IMR-90 (cell line): Measurements from ENCODE around the gene CCDC122. TPM values are rescaled to one million over a fixed set of nuclear protein-coding genes. Genes with fewer than 3 reads are reported as not detected.

Experiments
- ATAC-seq: fragments of 200-7000 bp; cut with Tn5 transposase; 2 replicates; pipeline ENCODE4 v1.9.1; 2020; ENCODE audit warnings: low read depth, mild to moderate bottlenecking, moderate library complexity
- BruUV-seq: library from RNA; stranded (reverse); fragments of 400-500 nt; replicated peaks from 2 replicates; lab custom pipeline; 2021; lab: Mats Ljungman, UMichigan
- CTCF ChIA-PET: fragments of 300-600 bp; formaldehyde crosslinking; extraction: SDS; loops from one replicate; lab custom pipeline; 2021; ENCODE audit warnings: antibody characterized with exemption; lab: Yijun Ruan, JAX
- POLR2A ChIA-PET: fragments of 300-600 bp; sonication (Branson Sonifier 250); formaldehyde crosslinking; loops from one replicate; lab custom pipeline; 2022; ENCODE audit warnings: antibody characterized with exemption; ENCODE audit not compliant: unreplicated experiment; lab: Charles Lee
- DNase-seq: peaks from one replicate; pipeline ENCODE4 v3.0.0; 2013
- H2AFZ ChIP-seq: replicated peaks from 2 replicates; pipeline ENCODE3; 2013; ENCODE audit warnings: low read length, mild to moderate bottlenecking; ENCODE audit not compliant: poor library complexity
- H2AK5ac ChIP-seq: 2 replicates; pipeline ENCODE4 v1.6.1; 2013; ENCODE audit warnings: low read depth, low read length, inconsistent platforms
- H2AK9ac ChIP-seq: replicated peaks from 2 replicates; pipeline ENCODE3; 2013; ENCODE audit warnings: mild to moderate bottlenecking, low read depth, low read length, moderate library complexity; ENCODE audit not compliant: poor library complexity
- H2BK120ac ChIP-seq: 2 replicates; pipeline ENCODE4 v1.6.1; 2013; ENCODE audit warnings: low read depth, low read length, inconsistent platforms
- H2BK15ac ChIP-seq: 3 replicates; pipeline ENCODE4 v1.6.1; 2013; ENCODE audit warnings: low read depth, low read length, inconsistent platforms
- H2BK20ac ChIP-seq: 2 replicates; pipeline ENCODE4 v1.6.1; 2013; ENCODE audit warnings: low read depth, mild to moderate bottlenecking, inconsistent platforms, low read length, moderate library complexity
- H2BK5ac ChIP-seq: 2 replicates; pipeline ENCODE4 v1.6.1; 2013; ENCODE audit warnings: mild to moderate bottlenecking, low read depth, low read length, inconsistent platforms; ENCODE audit not compliant: poor library complexity, severe bottlenecking
- H3K14ac ChIP-seq: replicated peaks from 2 replicates; pipeline ENCODE4 v1.6.1; 2013; ENCODE audit warnings: low read depth, low read length, inconsistent platforms
- H3K18ac ChIP-seq: 2 replicates; pipeline ENCODE4 v1.6.1; 2013; ENCODE audit warnings: low read depth, low read length, control low read depth
- H3K23ac ChIP-seq: 2 replicates; pipeline ENCODE4 v1.6.1; 2013; ENCODE audit warnings: low read depth, low read length, inconsistent platforms
- H3K27ac ChIP-seq: 2 replicates; pipeline ENCODE4 v1.5.1; 2013; ENCODE audit warnings: mild to moderate bottlenecking, control low read depth, low read length; ENCODE audit not compliant: insufficient read depth
- H3K27me3 ChIP-seq: 2 replicates; pipeline ENCODE4 v1.6.1; 2013; ENCODE audit warnings: low read length; ENCODE audit not compliant: control insufficient read depth, insufficient read depth
- H3K36me3 ChIP-seq: 2 replicates; pipeline ENCODE4 v1.6.1; 2013; ENCODE audit warnings: low read length, mixed read lengths; ENCODE audit not compliant: control insufficient read depth, insufficient read depth
- H3K4ac ChIP-seq: 2 replicates; pipeline ENCODE4 v1.6.1; 2013; ENCODE audit warnings: low read depth, low read length, inconsistent platforms
- H3K4me1 ChIP-seq: 2 replicates; pipeline ENCODE4 v1.6.1; 2013; ENCODE audit warnings: low read length, mixed read lengths; ENCODE audit not compliant: control insufficient read depth, insufficient read depth
- H3K4me2 ChIP-seq: 2 replicates; pipeline ENCODE4 v1.6.1; 2013; ENCODE audit warnings: low read depth, mild to moderate bottlenecking, control low read depth, low read length, moderate library complexity
- H3K4me3 ChIP-seq: 2 replicates; pipeline ENCODE4 v1.5.1; 2013; ENCODE audit warnings: low read depth, mild to moderate bottlenecking, control low read depth, low read length, moderate library complexity; ENCODE audit not compliant: insufficient read depth
- H3K56ac ChIP-seq: 2 replicates; pipeline ENCODE4 v1.6.1; 2013; ENCODE audit warnings: low read length, inconsistent platforms; ENCODE audit not compliant: insufficient read depth; ENCODE audit errors: extremely low read depth
- H3K79me1 ChIP-seq, 2 experiments: 2 replicates each; pipeline ENCODE4 v1.6.1; 2013; ENCODE audit warnings: low read length in 2 of 2, inconsistent platforms in 1 of 2, low read depth in 1 of 2
- H3K9ac ChIP-seq: 2 replicates; pipeline ENCODE4 v1.6.1; 2013; ENCODE audit warnings: low read depth, low read length, control low read depth
- H3K9me1 ChIP-seq: 2 replicates; pipeline ENCODE4 v1.6.1; 2013; ENCODE audit warnings: low read length, inconsistent platforms; ENCODE audit not compliant: insufficient read depth
- H3K9me3 ChIP-seq: 2 replicates; pipeline ENCODE4 v1.6.1; 2013; ENCODE audit warnings: low read length; ENCODE audit not compliant: control insufficient read depth, insufficient read depth
- H4K20me1 ChIP-seq: 2 replicates; pipeline ENCODE4 v1.6.1; 2013; ENCODE audit warnings: low read length, inconsistent platforms; ENCODE audit not compliant: insufficient read depth
- H4K5ac ChIP-seq: 2 replicates; pipeline ENCODE4 v1.6.1; 2013; ENCODE audit warnings: mild to moderate bottlenecking, low read depth, low read length, control low read depth
- H4K8ac ChIP-seq, 2 experiments: 2 replicates each; pipeline ENCODE4 v1.6.1; 2013; ENCODE audit warnings: low read depth in 2 of 2, low read length in 2 of 2, control low read depth in 1 of 2, inconsistent platforms in 1 of 2
- H4K91ac ChIP-seq: 2 replicates; pipeline ENCODE4 v1.6.1; 2013; ENCODE audit warnings: low read depth, low read length, inconsistent platforms; ENCODE audit not compliant: insufficient read depth
- BHLHE40 ChIP-seq: fragments of 150-350 bp; IDR thresholded peaks from 2 replicates; pipeline ENCODE4 v1.6.1; 2016; ENCODE audit warnings: mild to moderate bottlenecking, low read depth, low read length
- CEBPB ChIP-seq: IDR thresholded peaks from 2 replicates; pipeline ENCODE4 v1.6.1; 2012; ENCODE audit warnings: low read depth, low read length, improper control_type of control experiment
- MAFK ChIP-seq: IDR thresholded peaks from 2 replicates; pipeline ENCODE4 v1.6.1; 2012; ENCODE audit warnings: low read depth, low read length, improper control_type of control experiment
- RAD21 ChIP-seq: IDR thresholded peaks from 2 replicates; pipeline ENCODE4 v1.6.1; 2012; ENCODE audit warnings: low read length, improper control_type of control experiment
- RFX5 ChIP-seq: IDR thresholded peaks from 2 replicates; pipeline ENCODE4 v1.8.0; 2012; ENCODE audit warnings: low read depth, mild to moderate bottlenecking, low read length, moderate library complexity
- SMC3 ChIP-seq: fragments of 150-350 bp; IDR thresholded peaks from 2 replicates; pipeline ENCODE4 v1.6.1; 2016; ENCODE audit warnings: low read depth, mild to moderate bottlenecking, antibody characterized with exemption, low read length, moderate library complexity
- WGBS, 2 experiments: methylation state at CpG; one replicate each; pipeline versions ENCODE4 v1.1.5 to v1.1.7; 2013; ENCODE audit warnings: missing lambda C conversion rate in 2 of 2; ENCODE audit not compliant: insufficient read length in 1 of 2; ENCODE audit errors: extremely low coverage in 2 of 2; 5-methylcytosine and 5-hydroxymethylcytosine counted together
- dilution Hi-C: fragments of 300-500 bp; cut with HindIII; formaldehyde crosslinking; loops from one replicate; pipeline ENCODE4 v1.14.3; 2018; ENCODE audit warnings: low sequenced_read_pairs; ENCODE audit not compliant: unreplicated experiment
- in situ Hi-C: fragments of 300-500 bp; cut with MboI; formaldehyde crosslinking; loops from 3 replicates; pipeline ENCODE4 v1.14.3; 2019; ENCODE audit warnings: low sequenced_read_pairs, inconsistent platforms, mixed read lengths
- intact Hi-C: fragments of 100-400 bp; cut with micrococcal nuclease; formaldehyde crosslinking; loops from 2 replicates; pipeline ENCODE4 v1.10.0; 2022
- polyA plus RNA-seq, 3 experiments: library from polyadenylated mRNA; depleted of rRNA; stranded (reverse); fragments of >200 nt; gene quantifications; 2 replicates each; pipeline ENCODE4 v1.2.3, GENCODE V29; 2012; ENCODE audit warnings: low replicate concordance in 1 of 3
- total RNA-seq: library from RNA; depleted of rRNA; stranded (reverse); fragments of >200 nt; gene quantifications from 2 replicates; pipeline ENCODE4 v1.2.3, GENCODE V29; 2012
- TF ChIP-seq, protein P1 (sequence below): fragments of 150-350 bp; IDR thresholded peaks from 2 replicates; pipeline ENCODE4 v1.6.1; 2017; ENCODE audit warnings: mild to moderate bottlenecking, antibody characterized with exemption, low read length, low read depth
- TF ChIP-seq, protein P2 (sequence below): conservative IDR thresholded peaks from 2 replicates; pipeline ENCODE4 v1.5.1; 2012; ENCODE audit warnings: mild to moderate bottlenecking, low read depth, low read length, improper control_type of control experiment

CCDC122 gene
- total and polyA plus RNA-seq, 2 of the 4 experiments (the other 2 are of a cell fraction) = 0.70 to 0.72 TPM

DNA sequence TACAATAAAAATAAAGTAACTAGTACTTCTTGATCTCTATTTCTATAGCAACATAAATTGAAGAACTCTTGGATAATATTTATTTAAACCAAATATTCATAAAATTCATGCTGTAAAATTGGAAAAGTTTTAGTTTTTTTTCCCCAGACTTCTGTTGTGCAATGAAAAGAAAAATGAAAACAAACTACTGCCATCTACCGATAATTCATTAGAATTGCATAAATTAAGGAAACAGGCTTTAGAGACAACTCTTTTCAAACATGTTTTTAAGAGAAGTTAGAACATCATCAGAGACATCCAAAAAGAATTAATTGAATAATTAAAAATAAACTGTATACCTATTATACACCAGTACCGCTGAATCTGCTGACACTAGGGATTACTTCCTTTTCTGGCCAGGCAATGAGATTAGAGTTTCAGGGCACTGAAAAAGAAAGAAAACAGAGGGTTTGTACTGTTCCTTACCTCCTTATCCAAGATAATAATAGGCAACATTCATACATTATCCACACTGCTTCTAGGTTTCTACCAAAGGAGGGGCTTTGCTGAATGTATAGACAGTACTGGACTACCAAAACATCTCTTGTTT, 4.9 kb downstream of the CCDC122 start:
- Histone ChIP-seq H3K9ac (peak overlapping the region; percentile 32; the same call in 1 of the 2 replicates), H3K4me1 (peaks cover 7% of the 10 kb centered on the region), H2BK5ac (no peak overlapping the region), H3K56ac (no peak overlapping the region), H2AFZ (no peak overlapping the region), H3K14ac (no peak overlapping the region), H2AK5ac (no peak overlapping the region), H3K18ac (peak overlapping the region; percentile 9; the same call in 1 of the 2 replicates), H4K5ac (no peak overlapping the region), H3K9me1 (peaks cover 6% of the 10 kb centered on the region; the same call in 1 of the 2 replicates), H4K8ac (no peak overlapping the region), H4K91ac (no peak overlapping the region), H2BK20ac (peak overlapping the region; percentile 16; the same call in 1 of the 2 replicates), H3K4me2 (0 out of 2 replicates have a peak overlapping the region, but pooled peaks have one; percentile 2), H2AK9ac (no peak overlapping the region), H2BK15ac (peak overlapping the region; percentile 81; the same call in 2 of the 3 replicates), H3K4ac (no peak overlapping the region), H3K9me3 (no peaks in the 10 kb centered on the region), H3K79me1 (peaks cover 0 to 10% of the 10 kb centered on the region in 2 experiments; a peak in 2 of 4 replicates), H2BK120ac (no peak overlapping the region), H3K27me3 (no peaks in the 10 kb centered on the region), H3K4me3 (no peak overlapping the region), H3K36me3 (no peaks in the 10 kb centered on the region), H4K20me1 (no peaks in the 10 kb centered on the region), H3K23ac (no peak overlapping the region), H3K27ac (no peak overlapping the region; the same call in 1 of the 2 replicates)
- ATAC-seq (no peak), DNase-seq (peak; percentile 54)
- no TSS peak for BruUV-seq
- dilution Hi-C loops = no loop called here
- ChIA-PET CTCF (no interaction called here), POLR2A (no interaction called here)
- TF ChIP-seq CEBPB (peak; percentile 95), MAFK (peak; percentile 24; the same call in 1 of the 2 replicates), RFX5 (no peak), RAD21 (peak; percentile 68), SMC3 (peak; percentile 74), BHLHE40 (no peak)
- TF ChIP-seq, protein P1, sequence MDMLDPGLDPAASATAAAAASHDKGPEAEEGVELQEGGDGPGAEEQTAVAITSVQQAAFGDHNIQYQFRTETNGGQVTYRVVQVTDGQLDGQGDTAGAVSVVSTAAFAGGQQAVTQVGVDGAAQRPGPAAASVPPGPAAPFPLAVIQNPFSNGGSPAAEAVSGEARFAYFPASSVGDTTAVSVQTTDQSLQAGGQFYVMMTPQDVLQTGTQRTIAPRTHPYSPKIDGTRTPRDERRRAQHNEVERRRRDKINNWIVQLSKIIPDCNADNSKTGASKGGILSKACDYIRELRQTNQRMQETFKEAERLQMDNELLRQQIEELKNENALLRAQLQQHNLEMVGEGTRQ = no peak
- TF ChIP-seq, protein P2, sequence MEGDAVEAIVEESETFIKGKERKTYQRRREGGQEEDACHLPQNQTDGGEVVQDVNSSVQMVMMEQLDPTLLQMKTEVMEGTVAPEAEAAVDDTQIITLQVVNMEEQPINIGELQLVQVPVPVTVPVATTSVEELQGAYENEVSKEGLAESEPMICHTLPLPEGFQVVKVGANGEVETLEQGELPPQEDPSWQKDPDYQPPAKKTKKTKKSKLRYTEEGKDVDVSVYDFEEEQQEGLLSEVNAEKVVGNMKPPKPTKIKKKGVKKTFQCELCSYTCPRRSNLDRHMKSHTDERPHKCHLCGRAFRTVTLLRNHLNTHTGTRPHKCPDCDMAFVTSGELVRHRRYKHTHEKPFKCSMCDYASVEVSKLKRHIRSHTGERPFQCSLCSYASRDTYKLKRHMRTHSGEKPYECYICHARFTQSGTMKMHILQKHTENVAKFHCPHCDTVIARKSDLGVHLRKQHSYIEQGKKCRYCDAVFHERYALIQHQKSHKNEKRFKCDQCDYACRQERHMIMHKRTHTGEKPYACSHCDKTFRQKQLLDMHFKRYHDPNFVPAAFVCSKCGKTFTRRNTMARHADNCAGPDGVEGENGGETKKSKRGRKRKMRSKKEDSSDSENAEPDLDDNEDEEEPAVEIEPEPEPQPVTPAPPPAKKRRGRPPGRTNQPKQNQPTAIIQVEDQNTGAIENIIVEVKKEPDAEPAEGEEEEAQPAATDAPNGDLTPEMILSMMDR = peak; percentile 72
- intact Hi-C loops = loop anchor here (2.0 to 10.0 kb wide), 10 partner anchors 67 to 1282 kb away; partner anchors contain the start of gene ENOX1
- in situ Hi-C loops = loop anchor here (10.0 kb wide), 1 partner anchor 790 kb away; no protein-coding TSS in a partner anchor
- WGBS, 2 experiments = no CpG with 5 or more reads among the region's 2 CpGs
